HuH-7.5 (cell line): ENCODE results near the gene PHYKPL.

Experiments used
- DNase-seq: peaks from one replicate; pipeline ENCODE4 v3.0.0; 2011; ENCODE audit warnings: low spot score

PHYKPL gene

DNA sequence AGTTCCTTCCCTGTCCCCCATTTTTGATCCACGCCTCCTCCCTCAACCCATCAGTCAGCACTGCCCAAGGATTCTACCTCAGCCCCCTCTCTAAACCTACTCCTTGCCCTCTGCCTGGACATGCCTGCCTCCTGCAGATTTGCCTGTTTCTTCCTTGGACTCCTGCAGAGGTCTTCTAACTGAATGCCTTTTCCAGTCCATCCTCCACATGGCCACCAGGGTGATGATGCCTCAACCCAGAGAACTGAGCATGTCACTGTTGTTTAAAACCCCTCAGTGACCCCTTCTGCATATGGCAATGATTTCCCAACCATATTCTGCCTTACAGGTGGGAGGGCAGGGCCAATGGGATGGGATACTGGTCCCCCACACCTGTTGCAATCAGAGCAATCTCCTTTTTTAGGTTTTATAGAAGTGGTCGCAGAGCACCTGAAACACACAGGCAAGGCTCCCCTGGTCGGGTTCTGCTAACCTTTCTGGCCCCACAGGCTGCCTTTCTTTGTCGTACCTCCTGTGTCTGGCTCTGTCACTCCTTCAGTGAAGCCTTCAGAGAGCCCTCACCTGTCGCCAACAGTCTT lies 9.3 kb downstream of the PHYKPL start:
- DNase-seq, result no peak

DNA sequence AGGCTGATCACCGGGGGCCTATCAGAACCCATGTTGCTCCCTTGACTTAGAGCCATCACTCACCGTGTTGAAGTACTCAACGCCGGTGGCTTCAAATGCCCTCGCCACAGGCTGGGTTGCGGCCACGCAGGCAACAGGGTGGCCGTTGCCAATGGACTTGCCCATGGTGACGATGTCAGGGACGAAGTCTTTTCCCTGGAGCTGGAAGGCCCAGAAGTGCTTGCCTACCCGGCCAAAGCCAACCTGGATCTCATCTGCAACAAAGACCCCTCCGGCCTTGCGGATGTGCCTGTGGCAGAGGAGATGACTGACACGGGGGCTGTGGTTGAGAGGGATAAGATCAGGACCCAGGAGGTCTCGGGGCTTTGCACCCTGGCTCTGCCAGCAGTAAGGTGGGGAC lies 10.3 kb downstream of the PHYKPL start:
- no peak for DNase-seq

DNA sequence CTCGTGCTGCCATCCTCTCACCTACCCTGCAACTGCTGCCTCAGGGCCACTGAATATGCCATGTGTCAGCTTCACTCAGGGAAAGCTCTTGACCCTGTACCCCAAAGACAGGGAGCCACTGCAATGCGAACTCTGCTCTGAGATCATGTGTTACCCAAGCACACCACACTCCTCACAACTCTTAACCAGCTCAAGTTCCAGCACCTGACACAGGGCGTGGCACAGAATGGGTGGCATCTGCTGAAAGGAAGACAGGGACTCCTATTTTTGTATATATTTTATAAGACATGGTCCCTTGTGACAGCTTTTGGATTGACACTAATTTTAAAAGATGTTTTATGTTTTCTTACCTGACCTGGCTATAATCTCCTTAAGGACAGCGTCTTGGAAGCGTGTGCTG lies 10.7 kb downstream of the PHYKPL start:
- DNase-seq, result no peak

DNA sequence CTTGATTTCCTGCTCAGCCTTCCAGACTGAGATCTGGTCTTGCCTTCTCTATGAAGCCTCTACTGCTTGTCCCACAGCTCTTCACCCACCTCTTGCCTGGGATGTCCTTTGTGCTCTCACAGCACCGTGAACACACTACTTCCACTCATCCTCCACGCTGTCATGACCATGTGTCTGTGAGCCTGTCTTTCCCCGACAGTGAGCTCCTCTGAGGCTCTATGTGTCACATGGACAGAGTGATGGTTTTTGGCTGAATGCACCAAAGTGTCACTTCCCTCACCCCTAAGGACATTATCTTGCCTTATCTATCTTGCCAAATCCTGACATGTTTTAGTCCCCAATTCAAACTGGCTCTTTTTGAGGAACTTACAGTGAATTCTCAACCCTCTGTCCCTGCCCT lies 11.3 kb downstream of the PHYKPL start:
- DNase-seq, result no peak

DNA sequence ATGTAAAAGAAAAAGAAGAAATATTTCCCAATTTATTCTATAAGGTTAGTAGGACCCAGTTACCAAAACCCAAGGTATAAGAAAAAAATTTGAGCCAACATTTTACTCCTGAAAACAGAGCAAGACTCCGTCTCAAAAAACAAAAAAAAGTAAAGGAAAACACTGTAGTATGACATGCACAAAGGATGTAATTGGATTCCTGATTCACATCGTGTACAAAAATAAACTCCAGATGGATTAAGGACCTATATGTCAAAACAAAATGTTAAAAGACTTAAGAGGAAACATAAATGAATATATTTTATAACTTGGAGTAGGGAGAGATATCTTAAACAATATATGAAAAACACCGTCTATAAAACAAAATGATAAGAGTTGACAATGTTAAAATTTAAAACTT lies 13.8 kb downstream of the PHYKPL start:
- DNase-seq, result no peak

DNA sequence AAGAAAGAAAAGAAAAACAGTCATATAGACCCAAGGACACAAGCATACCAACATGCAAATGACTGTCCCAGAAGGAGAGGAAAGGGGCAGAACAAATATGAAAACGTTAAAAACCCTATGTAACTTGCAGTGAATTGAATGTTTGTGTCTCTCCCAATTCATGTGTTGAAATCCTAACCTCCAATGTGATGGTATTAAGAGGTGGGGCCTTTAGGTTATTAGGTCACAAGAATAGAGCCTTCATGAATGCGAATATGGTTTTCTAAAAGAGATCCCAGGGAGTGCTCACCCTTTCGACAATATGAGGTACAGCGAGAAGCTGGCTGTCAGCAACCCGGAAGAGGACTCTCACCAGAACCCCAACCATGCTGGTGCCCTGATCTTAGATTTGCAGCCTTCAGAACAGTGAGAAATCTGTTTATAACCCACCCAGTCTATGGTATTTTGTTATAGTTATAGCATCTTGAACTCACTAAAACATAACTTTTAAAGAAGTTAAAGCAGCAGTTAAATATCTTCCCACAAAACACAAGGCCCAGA lies 14.3 kb downstream of the PHYKPL start:
- DNase-seq, result no peak

DNA sequence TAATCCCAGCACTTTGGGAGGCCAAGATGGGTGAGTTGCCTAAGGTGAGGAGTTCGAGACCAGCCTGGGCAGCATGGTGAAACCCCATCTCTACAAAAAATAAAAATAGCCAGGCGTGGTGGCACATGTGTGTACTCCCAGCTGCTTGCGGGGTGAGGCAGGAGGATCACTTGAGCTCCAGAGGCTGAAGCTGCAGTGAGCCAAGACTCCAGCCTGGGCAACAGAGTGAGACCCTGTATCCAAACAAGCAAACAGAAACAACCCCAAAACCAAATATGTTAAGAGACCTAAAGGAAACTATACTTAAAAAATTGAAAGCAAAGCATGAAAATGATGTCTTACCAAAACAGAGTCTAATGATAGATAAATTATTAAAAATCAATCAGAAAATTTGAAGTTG lies 15.8 kb downstream of the PHYKPL start:
- no peak for DNase-seq

DNA sequence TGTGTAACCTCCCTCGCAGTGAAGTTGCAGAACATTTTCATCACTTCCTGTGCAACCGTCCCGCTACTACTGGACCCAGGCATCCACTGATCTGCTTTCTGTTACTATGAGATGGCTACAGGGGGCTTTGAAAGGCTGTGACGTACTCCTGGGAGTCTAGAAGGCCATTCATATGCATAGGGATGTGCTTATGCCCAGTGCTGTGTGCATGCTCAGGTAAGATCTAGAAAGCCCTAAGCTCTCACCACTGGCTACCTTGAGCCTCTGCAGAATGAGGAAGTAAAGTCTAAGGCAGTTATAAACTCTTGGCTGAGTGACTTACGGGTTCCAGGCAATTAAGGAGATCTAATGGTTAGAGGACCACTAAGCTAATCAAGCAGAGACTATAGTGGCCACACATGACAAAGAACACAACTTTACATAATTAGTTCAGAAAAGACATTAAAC lies 16.5 kb downstream of the PHYKPL start:
- no peak for DNase-seq

DNA sequence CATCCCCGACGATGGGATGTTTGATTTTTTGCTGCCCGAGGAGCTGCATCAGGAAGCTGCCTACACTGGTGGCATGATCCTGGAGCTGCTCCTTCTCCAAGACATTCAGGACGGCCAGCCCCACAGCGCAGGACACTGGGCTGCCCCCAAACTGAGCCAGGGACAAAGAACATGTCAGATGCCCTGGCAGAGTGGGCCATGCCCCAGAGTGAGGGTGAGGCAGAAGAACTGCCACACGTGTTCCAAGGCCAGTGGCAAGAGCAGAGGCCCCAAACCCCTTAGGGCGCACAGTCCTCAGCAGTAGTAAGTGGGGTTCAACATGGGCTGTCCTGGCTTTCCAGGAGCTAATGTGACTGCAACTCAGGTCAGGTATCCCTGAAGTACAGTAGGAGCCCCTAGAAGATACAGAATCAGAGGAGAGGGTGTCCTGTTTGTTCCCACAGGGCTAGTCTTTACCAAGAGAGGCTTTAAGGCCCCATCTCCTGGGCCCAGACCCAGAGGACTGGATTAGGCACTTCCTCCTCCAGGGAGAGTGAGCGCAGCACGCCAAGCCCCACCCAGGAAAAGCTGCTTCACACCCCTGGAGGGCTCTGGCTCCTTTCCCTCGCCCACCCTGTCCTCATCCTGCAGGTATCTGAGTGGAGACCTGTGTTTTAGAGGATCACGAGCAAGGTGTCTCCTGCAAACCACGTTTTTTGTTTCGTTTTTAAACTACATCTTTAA lies 17.2 kb downstream of the PHYKPL start:
- no peak for DNase-seq

DNA sequence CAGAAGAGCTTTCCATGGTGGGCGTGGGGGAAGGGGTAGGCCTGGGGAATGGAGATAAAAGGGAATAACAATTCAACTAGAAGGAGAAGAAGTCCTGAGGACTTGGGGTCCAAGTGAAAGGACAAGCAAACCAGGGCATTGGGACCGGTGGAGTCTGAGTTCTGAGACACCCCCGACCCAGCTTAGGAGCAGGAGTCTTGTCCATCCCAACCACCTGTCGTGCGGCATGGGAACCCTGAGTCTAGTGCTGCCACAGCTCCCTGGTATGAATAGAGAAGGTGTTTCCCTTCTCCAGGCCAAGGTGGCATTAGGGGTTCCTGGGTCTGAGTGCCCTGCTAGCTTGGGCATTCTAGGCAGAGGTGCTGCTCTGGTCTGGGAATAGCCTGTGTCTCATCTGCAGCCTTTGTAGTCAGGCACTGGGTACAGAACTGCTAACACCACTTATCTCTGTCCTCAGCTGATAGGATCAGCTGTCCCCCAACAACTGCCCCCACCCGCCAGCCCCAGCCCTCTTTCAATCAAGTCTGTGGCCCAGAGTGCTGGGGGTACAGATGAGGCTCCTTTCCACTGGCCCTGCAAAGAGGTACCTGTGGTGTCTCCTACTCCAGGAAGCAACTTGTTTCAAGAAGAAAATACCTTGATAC lies 18.3 kb downstream of the PHYKPL start:
- no peak for DNase-seq

DNA sequence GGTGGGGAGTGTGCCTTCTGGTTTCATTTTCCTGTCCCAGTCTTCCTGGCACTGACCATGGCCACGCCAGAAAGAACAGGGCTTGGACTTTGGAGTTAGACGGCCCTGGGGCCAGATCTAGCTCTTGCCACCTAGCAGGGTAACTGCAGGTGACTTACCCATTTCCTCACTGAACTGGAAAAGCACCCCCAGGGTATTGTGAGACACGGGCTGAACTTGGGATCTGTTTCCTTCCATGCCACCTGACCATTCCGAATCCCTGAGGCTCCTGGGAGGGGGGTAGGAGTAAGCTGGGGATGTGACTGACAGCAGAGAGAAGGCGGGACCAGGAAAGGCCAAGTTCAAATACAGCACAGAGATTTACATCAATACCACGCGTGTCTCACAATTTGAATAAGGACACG lies 18.9 kb downstream of the PHYKPL start:
- no peak for DNase-seq

DNA sequence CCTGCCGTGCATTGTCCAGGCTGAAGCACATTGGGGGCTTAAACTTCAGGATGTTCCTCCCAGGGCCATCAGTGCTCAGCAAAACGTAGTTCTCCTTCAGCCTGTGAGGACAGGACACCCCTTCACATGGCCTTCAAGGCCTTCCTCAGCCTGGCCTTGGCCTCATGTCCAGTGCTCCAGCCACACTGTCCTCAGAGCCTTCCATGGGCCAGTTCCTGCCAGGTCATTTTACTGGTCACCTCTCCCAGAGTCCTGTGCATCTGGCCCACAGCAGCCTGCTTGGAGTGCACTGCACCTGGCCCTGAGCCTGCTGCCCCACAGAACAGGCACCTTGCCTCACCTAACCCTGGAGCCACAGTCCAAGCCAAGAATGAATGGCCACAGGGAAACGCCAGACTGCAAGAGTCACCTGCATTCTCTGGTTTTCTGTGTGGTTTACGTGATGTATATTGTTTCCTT lies 19.6 kb downstream of the PHYKPL start:
- DNase-seq, result no peak

DNA sequence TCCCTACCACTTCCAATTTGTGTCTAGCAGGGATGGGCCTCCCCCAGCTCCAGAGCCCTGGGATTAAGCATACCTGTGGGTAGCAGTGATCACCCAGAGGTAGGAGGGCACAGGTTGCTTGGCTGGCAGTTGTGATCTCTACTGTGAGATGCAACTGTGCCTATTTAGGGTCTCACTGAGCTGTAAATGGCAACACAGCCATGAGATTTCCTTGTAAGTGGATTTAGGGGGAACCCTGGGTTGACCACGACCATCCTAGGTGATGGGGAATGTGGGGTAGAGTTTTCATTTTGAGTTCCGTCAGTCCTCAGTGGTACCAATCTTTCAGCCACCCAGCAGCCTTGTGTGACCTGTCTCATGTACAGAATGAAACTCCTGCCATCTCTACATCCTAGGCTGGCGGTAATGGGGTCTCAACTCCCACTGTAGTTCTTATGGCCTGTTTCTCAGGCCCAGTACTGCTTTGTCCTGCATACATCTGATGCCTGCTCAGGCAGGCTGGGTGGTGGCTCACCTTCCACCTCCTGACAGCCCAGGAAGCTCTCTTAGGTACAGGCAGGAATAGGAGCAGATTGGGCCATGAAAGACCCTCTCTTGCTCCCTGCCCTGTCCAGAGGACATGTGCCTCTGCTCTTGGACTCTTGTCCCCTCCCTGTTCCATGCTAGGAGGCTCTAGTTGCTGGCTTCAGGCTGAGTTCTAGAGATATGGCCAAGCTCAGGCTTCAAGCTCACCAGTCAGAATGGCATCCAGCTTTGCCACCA lies 20.2 kb downstream of the PHYKPL start:
- DNase-seq, result no peak

DNA sequence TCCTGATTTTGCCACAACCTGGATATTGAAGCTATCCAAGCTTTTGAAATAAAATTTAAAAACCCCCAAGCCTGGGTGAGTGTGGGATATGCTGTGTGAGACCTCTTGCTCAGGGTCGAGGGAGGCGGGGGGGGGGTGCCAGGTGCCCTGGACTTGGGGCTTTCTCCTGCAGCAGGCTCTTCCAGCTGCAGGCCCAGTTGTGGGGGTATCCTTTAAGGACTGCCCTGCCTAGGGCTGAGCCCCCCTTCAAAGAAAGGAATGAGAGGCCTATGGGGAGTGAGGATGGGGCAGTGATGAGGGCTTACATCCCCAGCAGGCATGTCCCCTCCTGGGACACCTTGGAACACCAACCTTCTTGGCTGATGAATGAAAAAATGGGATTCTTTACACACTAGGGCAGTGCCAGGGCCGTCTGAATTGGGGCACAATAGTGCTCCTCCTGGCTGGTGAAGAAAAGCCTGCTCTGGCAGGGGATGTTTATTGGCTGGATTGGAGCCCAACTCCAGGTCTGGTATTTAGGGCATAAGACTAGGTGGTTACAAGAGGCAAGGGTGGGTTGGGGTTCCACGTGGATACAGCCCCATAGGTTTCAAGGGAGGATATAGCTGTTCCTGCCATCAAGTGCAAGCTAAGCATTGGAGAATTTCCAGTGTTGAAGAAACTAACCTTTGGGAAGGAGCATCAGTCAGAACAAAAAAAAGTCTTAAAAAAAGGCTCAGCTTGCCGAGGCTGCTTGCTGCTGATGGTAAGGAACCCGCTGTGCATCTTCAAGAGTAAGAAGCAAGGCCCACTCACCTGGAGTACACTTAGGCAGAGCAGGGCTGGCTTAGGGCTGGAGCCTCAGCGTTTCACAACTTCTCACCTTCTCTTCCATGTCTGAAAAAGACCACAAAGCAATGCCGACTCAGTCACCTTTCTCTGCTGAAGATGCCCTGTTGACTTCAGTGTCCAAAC lies 21.2 kb downstream of the PHYKPL start:
- DNase-seq, result no peak

DNA sequence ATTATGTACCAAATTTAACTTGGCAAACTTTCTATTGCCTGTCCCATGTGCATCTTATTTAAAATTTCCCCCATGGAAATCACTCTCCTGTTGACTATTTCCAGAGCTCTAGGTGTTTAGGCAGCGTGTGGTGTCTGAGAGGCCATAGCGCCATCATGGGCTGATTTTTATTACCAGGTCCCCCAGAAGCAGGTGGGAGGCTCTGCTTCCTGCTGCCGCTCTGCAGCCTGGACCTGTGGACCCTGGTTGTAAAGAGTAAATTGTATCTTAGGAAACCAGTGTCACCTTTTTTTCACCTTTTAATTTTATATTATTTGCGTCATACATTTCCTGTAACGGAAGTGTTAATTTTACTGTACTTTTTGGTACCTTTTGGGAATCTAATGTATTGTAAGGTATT lies 21.9 kb downstream of the PHYKPL start:
- no peak for DNase-seq

DNA sequence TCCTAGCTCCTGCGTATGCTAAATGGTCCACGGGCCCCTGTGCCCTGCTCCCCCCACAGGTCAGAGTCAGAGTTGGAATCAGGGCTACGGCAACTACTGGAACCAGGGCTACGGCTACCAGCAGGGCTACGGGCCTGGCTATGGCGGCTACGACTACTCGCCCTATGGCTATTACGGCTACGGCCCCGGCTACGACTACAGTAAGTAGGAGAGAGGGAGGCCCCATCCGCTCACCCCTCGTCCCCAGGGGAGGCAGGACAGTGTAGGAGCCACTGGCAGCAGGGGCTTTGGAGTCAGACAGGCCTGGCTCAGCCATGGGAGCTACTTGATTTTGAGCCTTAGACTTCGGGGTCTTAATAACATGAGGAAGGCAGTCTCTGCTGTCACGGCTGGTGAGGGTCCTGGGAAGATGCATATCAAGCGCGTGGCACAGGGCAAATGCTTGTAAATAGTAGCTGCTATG lies 22.5 kb downstream of the PHYKPL start:
- no peak for DNase-seq

DNA sequence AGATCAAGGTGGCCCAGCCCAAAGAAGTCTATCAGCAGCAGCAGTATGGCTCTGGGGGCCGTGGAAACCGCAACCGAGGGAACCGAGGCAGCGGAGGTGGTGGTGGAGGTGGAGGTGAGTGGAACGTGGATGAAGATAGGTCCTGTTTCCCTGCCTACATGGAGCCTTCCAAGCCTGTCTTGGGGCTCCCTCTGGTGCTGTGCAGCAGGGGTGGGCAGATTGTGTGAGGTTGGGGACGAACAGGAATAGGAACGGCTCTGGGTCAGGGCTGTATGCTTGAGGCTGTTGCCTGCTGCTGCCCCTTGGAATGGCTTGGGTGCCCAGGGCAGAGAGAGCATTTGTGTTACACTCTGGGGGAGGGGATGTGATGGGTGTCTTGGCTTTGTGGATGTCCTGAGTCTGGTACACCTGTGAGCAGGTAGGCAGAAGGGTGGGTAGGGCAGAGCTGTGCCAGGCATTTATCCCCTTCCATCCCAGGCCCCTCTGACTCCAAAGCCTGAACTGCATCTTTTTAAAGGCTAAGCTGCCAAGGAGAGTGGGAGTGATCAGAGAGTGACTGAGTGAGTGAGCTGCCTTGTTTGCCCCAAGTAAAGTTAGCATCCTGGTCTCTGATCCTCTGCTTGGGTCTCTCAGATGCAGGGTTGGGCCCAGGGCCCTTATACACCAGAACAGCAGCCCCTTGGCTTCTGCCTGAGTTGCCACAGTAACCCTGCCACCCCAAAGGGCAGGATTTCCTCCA lies 23.1 kb downstream of the PHYKPL start:
- DNase-seq, result no peak

DNA sequence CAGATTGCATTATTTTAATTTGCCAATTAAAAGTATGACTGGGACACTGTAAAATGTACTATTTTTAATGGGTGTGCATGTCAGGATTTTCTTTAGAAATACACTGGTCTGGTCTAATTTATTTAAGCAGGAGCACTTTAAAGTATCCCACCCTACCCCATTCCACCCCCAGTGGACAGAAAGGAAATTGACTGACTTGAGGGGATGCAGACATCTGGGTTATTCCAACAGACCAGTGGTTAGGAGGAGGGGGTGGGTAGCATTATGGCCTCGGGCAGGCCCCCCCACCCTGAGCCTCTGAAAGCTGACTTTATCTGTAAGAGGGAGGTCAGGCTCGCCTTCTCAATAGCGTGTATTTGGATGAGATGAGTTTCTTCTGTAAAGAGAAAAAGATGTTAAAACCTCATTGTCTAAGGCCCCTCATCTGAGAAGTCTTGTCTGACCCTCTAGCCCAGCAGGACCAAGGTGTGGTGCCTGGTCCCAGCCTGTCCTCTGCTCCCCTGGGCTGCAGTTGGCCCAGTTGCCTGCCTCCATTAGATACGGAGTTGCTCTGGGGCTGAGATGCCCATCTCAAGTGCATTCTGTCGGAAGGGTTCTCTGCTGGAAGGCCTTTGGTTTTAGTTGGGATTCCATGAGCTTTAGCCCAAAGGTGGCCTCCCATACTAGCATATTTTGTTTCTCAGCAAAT lies 23.9 kb downstream of the PHYKPL start:
- no peak for DNase-seq

DNA sequence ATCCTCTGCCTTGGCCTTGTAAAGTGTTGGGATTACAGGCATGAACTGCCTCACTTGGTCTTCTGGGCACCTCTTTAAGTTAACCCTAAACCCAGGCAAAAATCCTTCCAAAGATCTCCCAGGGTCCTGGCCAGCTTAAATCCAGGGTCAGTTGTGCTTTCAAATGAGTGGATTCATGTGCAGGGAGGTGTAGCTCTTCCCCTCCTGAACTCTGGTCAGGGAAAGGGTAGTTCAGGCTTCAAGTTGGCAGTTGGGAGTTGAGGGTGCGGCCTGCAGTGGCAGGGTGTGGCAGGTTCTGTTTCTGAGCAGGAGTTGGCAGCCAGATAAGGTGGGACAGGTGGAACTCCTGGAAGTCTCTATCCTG lies 24.7 kb downstream of the PHYKPL start:
- DNase-seq, result no peak
